HG03571 (cell line): ENCODE data around the gene PTPRA.

Experiments used
- ATAC-seq: cut with Tn5 transposase; IDR thresholded peaks from one replicate; pipeline ENCODE4 v1.9.1; 2021; ENCODE audit not compliant: unreplicated experiment

PTPRA gene

DNA sequence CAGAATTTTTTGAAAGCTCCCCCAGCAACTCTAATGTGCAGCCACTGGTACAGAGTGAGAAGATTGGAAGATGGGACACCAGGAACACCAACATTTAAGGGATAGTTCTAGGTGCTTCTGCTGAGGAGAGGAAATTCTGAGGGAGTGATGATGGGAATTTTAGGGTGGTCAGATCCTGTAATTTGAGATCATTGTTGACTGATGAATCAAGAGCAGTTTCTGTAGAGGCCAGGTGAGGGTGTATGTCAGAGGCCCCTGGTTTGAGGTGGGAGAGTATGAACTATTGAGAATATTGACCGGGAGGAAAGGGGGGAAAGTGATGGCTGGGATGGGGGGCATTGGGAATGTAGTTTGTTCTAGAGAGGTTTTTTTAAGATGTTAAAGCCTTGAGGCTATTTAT, 47.2 kb downstream of the PTPRA start:
- ATAC-seq, result no peak

DNA sequence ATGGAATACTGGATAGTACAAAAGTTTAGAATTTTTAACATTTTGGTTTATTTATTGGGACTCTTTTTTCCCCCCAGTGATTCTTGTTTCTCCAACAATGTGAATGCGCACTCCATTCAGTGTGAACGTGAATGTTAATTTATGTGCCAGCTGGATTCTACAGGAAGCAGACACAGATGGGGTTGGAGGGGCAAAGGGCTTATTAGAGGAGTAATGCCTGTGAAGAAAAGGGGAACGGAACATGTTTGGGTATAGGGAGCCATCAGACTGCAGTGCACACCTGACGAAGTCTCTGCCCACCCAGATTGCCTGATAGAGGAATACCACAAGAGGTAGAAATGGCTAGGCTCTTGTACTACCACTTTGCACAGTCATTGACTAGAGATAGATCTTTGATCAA, 48.2 kb downstream of the PTPRA start:
- ATAC-seq, result no peak

DNA sequence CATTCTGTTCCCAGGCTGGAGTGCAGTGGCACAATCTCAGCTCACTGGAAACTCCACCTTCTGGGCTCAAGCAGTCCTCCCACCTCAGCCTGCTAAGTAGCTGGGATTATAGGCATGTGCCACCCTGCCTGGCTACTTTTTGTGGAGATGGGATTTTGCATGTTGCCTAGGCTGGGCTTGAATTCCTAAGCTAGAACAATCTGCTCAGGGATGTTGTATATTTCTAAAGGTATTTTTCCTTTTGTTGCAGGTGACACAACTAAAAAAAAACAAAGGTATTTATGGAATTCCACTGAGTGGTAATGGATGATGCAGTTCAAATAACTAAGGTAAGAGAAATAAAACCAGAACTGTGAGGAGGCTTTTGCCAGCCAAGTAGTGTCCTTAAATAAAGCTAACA, 49.7 kb downstream of the PTPRA start:
- no peak for ATAC-seq

DNA sequence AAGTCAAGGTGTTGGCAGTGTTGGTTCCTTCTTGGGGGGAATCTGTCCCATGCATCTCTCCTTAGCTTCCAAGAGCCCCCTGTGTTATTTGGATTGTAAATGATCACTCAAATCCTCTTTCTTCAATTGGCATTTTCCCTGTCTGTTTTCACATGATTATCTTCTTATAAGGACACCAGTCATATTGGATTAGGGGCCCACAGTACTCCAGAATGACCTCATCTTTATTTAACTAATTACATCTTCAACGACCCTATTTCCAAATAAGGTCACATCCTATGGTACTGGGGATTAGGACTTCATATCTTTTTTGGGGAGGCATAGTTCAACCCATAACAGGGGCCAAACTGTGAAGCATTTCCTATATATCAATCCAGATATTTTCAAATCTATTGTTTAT, 57.3 kb downstream of the PTPRA start:
- no peak for ATAC-seq

DNA sequence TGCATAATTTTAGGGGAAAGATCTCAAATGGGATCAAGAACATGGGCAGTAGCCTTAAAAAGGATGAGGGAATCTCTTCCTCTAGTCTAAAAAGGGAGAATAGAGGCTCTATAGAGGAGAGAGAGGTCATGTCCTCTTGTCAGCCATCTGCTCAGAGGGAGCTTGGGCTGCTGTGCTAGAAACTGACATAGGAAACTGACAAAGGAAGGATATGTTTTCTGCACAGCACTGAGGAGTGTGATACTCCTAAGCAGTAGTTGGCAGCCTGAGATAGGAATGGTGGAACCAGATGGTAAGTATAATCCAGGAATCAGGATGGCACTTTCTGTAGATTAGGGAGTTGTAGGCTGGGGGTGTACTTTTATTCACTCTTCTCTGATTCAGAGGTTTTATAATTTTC, 59.2 kb downstream of the PTPRA start:
- ATAC-seq, result no peak

DNA sequence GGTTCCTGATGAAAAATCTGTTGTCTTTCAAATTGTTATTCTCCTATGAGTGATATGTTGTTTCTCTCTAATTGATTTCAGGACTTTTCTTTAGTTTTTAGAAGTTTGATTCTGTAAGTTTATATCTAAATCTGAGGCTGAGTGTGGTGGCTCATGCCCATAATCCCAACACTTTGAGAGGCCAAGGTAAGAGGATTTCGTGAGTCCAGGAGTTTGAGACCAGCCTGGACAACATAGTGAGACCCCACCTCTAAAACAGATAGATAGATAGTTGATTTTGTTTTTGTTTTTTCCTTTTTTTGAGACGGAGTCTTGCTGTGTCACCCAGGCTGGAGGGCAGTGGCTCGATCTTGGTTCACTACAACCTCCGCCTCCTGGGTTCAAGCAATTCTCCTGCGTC, 64.6 kb downstream of the PTPRA start:
- ATAC-seq, result no peak

DNA sequence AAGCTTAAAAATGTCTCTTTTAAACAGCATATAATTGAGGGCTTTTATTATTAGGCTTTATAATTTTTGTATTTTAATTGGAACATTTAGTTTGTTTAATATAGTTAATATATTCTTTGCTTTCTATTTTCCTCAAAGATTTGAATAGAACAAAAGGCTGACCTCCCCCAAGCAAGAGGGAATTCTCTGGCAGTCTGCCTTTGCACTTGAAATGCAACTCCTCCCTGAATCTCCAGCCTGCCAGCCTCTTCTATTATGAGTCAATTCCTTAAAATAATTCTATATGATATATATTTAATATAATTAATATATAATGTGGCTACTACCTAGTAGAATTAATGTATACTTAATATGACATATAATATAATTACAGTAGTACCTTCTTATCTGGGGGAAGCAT, 69.2 kb downstream of the PTPRA start:
- ATAC-seq, result no peak

DNA sequence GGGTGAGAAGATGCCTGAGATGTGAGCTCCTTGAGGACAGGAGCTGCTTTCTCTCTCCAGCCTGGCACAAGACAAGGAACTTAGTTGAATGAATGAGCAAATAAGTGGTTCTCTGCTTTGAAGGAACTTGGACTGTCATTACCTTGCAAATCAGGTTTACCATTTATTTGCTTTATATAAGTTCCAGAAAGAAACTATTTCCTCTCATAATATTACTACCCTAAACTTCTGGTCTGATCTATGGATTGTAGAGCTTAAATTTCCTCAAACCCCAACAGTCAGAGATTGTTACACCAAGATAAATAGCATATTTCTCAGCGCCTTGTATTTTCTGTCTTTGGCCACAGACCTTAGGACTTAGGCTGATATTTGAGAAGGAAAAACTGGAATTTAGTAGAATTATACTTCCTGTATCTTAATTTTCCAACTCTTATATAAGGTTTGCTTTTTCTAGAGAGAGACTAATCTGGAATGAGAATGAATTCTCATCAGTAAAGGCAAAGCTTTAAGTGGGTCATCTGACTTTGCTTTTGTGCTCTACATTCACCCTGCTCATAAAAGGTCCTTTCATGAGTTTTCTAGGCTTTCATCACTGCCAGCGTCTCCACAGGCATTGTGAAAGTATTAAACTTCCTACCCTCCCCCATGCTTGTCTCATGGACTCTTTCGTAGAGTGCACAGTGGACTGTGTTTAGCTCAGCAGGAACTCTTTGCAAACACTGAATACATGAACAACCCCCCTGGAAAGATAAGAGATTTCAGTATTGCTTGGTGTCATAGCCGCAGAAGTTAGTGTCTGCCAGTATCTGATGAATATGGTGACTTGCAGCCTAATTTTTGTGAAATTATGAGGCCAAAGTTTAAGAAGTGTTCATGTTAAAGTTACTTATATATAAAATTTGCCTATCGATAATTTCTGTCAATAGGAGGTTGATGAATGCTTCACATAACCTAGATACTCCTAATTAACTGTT, 74.0 kb downstream of the PTPRA start:
- ATAC-seq, result no peak

DNA sequence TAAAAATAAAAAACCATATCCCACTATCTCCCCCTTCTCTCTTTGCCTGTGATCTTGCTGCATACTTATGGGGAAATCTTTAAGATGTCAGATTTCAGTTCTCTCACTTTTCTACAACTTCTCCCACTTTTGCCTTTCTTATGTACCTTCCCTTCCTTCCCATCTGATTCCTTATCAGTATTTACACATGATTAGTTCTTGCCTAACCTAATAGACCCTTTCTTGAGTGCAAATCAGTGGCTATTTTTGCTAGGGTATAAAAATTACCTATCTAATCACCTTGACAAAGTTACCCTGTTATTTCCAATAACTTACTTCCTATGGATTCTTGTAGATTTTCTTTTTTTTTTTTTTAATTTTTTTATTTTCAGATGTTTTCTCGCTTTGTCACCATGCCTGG, 75.7 kb downstream of the PTPRA start:
- ATAC-seq, result no peak

DNA sequence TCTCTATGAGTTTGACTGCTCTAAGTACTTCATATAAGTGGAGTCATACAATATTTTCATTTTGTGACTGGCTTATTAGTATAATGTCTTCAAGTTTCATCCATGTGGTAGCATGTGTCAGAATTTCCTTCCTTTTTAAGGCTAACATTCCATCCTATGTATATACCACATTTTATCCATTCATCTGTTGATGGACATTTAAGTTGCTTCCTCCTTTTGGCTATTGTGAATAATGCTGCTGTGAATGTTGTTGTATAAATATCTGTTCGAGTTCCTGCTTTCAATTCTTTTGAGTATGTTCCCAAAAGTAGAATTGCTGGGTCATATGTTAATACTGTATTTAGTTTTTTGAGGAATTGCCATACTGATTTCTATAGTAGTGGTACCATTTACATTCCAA, 79.5 kb downstream of the PTPRA start:
- no peak for ATAC-seq

DNA sequence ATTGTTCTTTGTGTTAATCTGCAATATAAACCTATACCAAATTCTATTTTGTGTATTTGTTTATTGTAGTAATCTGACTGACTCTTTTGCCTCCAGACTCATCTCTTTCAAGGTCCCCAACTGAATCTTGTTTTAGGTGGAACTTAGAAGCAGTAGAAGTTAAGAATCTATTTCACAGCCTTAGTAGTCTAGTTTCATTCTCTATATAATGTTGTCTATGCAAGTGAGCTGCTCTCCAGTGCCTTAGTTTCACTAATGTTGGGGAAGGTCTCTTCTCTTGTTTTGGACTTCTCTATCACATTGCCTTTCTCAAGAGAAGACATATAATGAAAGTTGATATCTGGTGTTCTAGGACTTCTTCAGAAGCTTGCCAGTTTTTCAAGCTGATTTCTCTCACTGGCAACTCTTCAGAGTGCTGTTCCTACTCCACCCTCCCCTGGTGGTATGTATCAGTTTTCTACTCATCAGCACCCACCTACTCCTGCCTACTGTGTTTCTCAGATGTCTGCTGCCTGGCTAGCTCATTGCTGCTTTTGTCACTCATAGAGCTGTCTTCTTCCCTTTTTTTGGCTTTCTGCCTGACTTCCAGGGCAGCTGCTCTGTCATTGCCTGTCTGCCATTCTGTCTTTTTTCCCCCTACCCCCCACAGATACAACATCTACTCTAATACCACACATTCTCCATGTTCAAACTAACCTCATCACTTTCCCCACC, 82.1 kb downstream of the PTPRA start:
- no peak for ATAC-seq

DNA sequence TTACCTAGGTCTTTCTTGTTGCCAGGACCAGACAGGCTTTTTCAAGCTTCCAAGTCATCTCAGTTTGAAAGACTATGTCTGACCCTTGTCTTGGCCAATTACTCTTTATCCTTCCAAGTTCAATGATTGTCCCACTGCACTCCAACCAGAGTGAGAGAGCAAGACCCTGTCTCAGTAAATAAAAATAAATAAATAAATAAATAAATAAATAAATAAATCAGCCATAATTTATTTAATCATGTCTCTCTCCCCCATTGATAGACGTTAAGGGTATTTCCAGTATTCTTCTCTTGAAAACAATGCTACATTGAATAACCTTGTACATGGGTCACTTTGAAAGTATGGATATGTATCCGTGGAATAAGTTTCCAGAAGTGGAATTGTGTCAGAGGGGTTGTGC, 83.2 kb downstream of the PTPRA start:
- no peak for ATAC-seq

DNA sequence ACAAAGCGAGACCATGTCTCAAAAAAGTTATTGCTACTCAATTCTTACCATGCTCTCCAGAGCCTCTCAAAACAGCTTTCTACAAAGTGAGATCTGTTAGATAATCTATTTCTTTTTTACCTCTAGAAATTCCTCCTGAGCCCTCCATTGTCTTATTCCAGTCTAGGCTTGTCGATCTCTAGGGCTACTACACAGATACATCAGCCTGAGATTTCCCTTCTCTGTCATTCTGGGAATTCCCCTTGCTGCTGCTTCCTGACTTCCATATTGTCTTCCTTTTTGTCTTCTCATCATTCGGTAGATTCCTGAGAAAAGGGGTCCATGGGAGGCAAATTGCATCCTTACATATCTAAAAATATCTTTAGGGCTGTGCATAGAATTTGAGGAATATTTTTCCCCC, 94.6 kb downstream of the PTPRA start:
- no peak for ATAC-seq

DNA sequence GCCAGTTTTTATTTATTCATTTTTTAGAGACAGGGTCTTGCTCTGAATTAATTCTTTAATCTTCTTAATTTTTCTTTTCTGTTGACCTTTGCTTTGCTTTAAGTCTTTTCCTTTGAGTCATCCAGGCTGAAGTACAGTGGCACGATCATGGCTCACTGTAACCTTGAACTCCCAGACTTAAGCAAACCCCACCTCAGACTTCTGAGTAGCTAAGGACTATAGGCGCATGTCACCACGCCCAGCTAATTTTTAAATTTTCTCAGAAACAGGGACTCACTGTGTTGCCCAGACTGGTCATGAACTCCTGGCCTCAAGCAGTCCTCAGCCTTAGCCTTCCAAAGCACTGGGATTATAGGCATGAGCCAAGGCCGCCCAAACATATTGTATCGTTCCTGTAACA, 98.8 kb downstream of the PTPRA start:
- ATAC-seq, result no peak

DNA sequence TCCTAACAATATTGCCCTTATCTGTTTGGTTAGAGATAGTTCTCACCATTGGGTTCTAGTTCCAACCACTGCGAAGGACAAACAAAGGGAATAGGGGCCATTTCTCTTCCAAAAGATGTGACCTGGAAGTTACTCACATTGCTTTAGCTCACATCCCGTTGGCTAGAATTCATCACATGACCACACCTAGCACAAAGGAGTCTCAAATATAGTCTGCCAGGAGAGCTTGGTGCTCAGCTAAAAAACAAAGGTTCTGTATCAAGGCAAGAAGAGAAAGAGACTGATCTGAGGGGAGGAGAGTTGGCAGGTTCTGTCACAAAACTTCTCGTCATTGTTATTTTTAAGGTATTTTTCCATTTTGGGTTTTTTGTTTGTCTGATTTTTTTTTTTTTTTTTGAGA, 100.3 kb downstream of the PTPRA start:
- ATAC-seq, result no peak

DNA sequence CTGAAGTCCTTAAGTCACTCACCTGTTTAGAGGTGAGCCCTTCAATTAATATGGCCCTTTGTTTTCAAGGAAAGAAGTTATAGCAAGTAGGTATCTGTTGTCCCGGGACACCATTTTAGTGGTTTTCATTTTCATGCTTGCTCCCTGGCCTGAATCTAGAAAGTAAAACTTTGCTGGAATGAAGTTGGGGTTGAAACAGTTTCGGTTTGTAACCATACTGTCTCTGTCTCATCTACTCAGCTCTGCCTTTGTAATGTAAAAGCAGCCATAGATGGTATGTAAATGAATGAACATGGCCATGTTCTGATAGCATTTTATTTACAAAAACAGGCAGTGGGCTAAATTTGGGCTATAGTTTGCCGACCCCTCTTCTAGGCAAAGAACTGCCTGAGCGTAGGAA, 105.2 kb downstream of the PTPRA start:
- no peak for ATAC-seq

DNA sequence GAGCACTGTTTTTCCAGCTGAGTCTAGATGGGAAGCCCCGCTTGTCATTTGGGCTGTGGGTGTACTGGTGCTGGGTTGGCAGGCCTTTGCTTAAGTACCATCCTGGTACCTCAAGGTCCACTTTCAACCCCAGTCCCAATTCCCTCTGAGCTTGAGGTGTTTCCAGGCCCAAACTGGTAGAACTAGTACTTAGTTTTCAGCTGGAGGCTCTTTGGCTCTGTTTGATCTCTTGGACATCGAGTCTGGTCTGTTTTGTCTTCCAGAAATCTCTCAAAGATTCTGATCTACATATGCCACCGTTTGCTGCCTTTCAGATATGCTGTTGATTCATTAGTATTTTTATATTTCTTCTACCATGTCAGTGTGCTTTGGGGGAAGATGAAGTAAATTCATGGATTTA, 108.4 kb downstream of the PTPRA start:
- no peak for ATAC-seq

DNA sequence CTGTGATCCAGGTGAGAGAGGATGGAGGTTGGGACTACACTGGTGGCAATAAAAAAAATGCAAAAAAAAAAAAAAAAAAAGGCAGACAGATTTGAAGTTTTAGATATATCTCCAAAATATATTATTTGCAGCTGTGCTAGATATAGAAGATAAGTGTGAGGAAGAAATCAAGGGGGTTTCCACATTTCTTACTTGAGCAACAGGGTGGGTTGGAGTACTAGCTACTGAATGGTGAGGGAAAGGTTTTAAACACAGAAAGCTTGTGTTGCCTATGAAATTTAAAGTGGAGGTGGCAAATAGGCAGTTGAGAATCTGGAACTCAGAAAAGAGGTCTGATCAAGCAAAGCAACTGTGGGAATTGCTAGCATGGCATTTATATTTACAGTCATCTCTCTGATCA, 110.2 kb downstream of the PTPRA start:
- ATAC-seq, result no peak

DNA sequence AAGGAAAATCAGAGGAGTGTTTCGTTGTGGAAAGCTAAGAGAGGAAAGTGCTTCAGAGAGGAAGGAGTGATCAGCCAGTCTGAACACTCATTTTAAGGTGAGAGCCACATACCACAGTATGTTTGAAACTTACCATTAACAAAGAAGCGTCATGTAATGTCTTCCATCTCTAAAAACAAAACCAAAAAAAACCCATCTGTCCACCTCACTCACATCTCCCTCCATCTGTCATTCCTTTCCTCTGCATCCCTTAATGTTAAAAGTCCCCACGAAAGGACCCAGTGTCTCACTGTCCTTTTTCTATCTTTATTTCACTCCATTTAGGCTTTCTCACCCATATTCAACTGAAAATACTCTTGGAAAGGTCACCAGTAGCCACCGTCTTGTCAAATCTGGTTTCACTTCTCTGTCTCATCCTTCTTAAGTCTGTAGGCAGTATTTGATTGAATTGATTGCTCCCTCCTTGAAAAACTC, 110.8 kb downstream of the PTPRA start:
- no peak for ATAC-seq

DNA sequence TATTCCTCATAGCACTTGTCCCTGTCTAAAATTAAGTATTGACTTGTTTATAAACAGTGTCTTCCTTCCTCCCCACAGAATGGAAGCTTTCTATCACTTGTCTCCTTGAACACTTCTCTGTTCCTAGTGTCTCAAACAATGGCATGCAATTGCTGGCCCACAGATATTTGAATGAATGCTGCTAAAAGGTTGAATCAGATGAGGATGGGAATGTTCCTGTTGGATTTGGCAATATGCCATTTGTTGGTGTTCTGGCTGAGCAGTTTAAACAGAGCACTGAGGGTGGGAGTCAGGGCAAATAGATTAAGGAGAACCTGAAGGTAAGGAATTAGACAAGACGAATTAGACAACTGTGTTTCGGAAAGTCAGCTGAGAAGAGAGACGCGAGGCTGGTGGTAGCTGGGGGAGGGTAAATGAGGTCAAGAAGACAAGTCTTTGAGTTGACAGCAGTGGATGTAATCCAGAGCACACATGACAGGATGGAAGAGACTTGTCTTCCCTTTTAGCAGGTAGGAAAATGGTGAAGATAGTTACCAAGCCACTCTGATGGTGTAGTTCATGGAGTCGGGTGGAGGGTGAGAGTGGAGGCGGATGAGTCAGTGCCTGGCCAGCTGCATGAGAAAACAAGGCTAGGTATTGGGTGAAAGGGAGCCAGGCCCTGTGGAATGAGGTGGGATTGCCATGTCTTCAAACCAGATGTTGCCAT, 111.8 kb downstream of the PTPRA start:
- no peak for ATAC-seq

DNA sequence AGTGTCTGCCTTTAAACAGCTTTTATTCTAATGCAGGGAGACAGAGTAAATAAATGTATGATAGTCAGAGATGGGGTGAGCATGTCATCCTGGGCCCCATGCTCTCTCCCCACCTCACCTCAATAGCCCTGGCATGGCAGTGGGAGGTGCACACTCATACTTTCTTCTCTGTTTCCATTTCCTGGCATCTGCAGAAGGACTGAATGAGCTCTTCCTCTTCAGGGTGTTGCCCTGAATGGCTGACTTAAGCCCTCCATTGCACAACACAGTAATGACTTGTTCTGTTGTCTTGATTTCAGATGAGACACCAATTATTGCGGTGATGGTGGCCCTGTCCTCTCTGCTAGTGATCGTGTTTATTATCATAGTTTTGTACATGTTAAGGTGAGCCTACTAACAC, 113.2 kb downstream of the PTPRA start:
- ATAC-seq, result no peak

DNA sequence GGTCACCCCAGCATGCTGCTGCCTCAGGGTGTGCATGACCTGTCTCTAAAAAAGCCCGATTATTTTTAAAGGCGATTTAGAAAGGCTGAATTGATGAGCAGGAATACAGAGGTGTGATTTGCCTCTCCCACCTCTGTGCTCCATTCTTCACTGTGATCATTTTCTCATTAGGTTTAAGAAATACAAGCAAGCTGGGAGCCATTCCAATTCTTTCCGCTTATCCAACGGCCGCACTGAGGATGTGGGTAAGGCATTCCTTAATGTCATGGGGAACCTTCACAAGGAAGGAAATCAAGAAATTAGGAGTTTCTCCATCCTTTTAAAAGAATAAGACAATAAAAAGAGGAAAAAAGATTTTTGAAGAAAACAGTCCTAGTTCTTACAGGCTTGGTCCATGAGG, 114.6 kb downstream of the PTPRA start:
- ATAC-seq, result no peak
